Skeletal muscle satellite cell (primary cell): ENCODE results near the gene FNDC3B.

Experiments
- H3K27me3 ChIP-seq: 2 replicates; pipeline ENCODE4 v1.7.0; 2013; ENCODE audit warnings: low read length; ENCODE audit not compliant: control insufficient read depth, insufficient read depth
- H3K36me3 ChIP-seq: 2 replicates; pipeline ENCODE4 v1.7.0; 2013; ENCODE audit warnings: mild to moderate bottlenecking, control low read depth, low read length; ENCODE audit not compliant: insufficient read depth
- H3K4me1 ChIP-seq: 2 replicates; pipeline ENCODE4 v1.7.0; 2013; ENCODE audit warnings: low read length; ENCODE audit not compliant: control insufficient read depth, insufficient read depth
- H3K4me2 ChIP-seq: 2 replicates; pipeline ENCODE4 v1.7.0; 2013; ENCODE audit warnings: mild to moderate bottlenecking, low read length
- H3K4me3 ChIP-seq: 2 replicates; pipeline ENCODE4 v1.7.0; 2013; ENCODE audit warnings: low read length
- H3K9ac ChIP-seq: 2 replicates; pipeline ENCODE4 v1.7.0; 2013; ENCODE audit warnings: mild to moderate bottlenecking, low read depth, low read length, moderate library complexity
- H3K9me3 ChIP-seq: replicated peaks from 2 replicates; pipeline ENCODE4 v1.7.0; 2013; ENCODE audit warnings: mild to moderate bottlenecking, control low read depth, low read length

Gene FNDC3B

GRCh38 chr3:172079326-172079976 lies 40.1 kb downstream of the FNDC3B start:
- Histone ChIP-seq H3K36me3 (peaks cover 21% of the 10 kb centered on the region), H3K27me3 (no peaks in the 10 kb centered on the region), H3K4me3 (no peak overlapping the region), H3K4me1 (peaks cover 31% of the 10 kb centered on the region), H3K4me2 (no peak overlapping the region), H3K9ac (no peak overlapping the region), H3K9me3 (no peaks in the 10 kb centered on the region)

- no peak overlapping the region for H3K4me3 ChIP-seq
- H3K9me3 ChIP-seq: no peaks in the 10 kb centered on the region
- H3K27me3 ChIP-seq: no peaks in the 10 kb centered on the region
- peaks cover 37% of the 10 kb centered on the region for H3K4me1 ChIP-seq
- no peak overlapping the region for H3K9ac ChIP-seq
- H3K36me3 ChIP-seq: peaks cover 19% of the 10 kb centered on the region
- no peak overlapping the region for H3K4me2 ChIP-seq
These were observed 41.1 kb downstream of the FNDC3B start for GRCh38 chr3:172080503-172080902.

GRCh38 chr3:172082269-172082668 lies 42.9 kb downstream of the FNDC3B start:
- no peaks in the 10 kb centered on the region for H3K27me3 ChIP-seq
- H3K9ac ChIP-seq: peak overlapping the region; percentile 77
- H3K9me3 ChIP-seq: no peaks in the 10 kb centered on the region
- H3K4me3 ChIP-seq: peak overlapping the region; percentile 10
- H3K36me3 ChIP-seq: peaks cover 13% of the 10 kb centered on the region
- peaks cover 49% of the 10 kb centered on the region for H3K4me1 ChIP-seq
- H3K4me2 ChIP-seq: peak overlapping the region; percentile 63

GRCh38 chr3:172082820-172083513 lies 43.6 kb downstream of the FNDC3B start:
- peak overlapping the region; percentile 10 for H3K4me3 ChIP-seq
- no peaks in the 10 kb centered on the region for H3K9me3 ChIP-seq
- peaks cover 13% of the 10 kb centered on the region for H3K36me3 ChIP-seq
- H3K9ac ChIP-seq: peak overlapping the region; percentile 77
- H3K4me1 ChIP-seq: peaks cover 56% of the 10 kb centered on the region
- H3K27me3 ChIP-seq: no peaks in the 10 kb centered on the region
- H3K4me2 ChIP-seq: peak overlapping the region; percentile 63

- Histone ChIP-seq H3K27me3 (no peaks in the 10 kb centered on the region), H3K4me3 (no peak overlapping the region), H3K9ac (no peak overlapping the region), H3K36me3 (peaks cover 8% of the 10 kb centered on the region), H3K9me3 (no peaks in the 10 kb centered on the region), H3K4me1 (peaks cover 66% of the 10 kb centered on the region), H3K4me2 (no peak overlapping the region)
These were observed 44.6 kb downstream of the FNDC3B start for GRCh38 chr3:172083995-172084409.

GRCh38 chr3:172084871-172085556 lies 45.6 kb downstream of the FNDC3B start:
- Histone ChIP-seq H3K4me1 (peaks cover 75% of the 10 kb centered on the region), H3K4me3 (no peak overlapping the region)

GRCh38 chr3:172085557-172085895 lies 46.1 kb downstream of the FNDC3B start:
- no peaks in the 10 kb centered on the region for H3K27me3 ChIP-seq
- no peak overlapping the region for H3K4me3 ChIP-seq
- no peak overlapping the region for H3K9ac ChIP-seq
- no peak overlapping the region for H3K4me2 ChIP-seq
- H3K4me1 ChIP-seq: peaks cover 77% of the 10 kb centered on the region
- H3K36me3 ChIP-seq: peaks cover 8% of the 10 kb centered on the region
- no peaks in the 10 kb centered on the region for H3K9me3 ChIP-seq

More at GRCh38 chr3:172084871-172085556, 45.6 kb downstream of the FNDC3B start:
- peaks cover 8% of the 10 kb centered on the region for H3K36me3 ChIP-seq
- no peak overlapping the region for H3K4me2 ChIP-seq
- no peaks in the 10 kb centered on the region for H3K9me3 ChIP-seq
- no peak overlapping the region for H3K9ac ChIP-seq
- H3K27me3 ChIP-seq: no peaks in the 10 kb centered on the region

- Histone ChIP-seq H3K9ac (no peak overlapping the region), H3K4me2 (no peak overlapping the region), H3K9me3 (no peaks in the 10 kb centered on the region), H3K27me3 (no peaks in the 10 kb centered on the region), H3K36me3 (peaks cover 8% of the 10 kb centered on the region), H3K4me1 (peaks cover 79% of the 10 kb centered on the region), H3K4me3 (no peak overlapping the region)
These were observed 46.7 kb downstream of the FNDC3B start for GRCh38 chr3:172086071-172086470.

GRCh38 chr3:172087198-172087597 lies 47.8 kb downstream of the FNDC3B start:
- H3K9me3 ChIP-seq: no peaks in the 10 kb centered on the region
- H3K4me2 ChIP-seq: peak overlapping the region; percentile 8
- H3K36me3 ChIP-seq: peaks cover 8% of the 10 kb centered on the region
- peak overlapping the region; percentile 14 for H3K9ac ChIP-seq
- H3K27me3 ChIP-seq: no peaks in the 10 kb centered on the region
- no peak overlapping the region for H3K4me3 ChIP-seq
- peaks cover 81% of the 10 kb centered on the region for H3K4me1 ChIP-seq

- H3K36me3 ChIP-seq: peaks cover 7% of the 10 kb centered on the region
- peak overlapping the region; percentile 39 for H3K4me2 ChIP-seq
- peaks cover 79% of the 10 kb centered on the region for H3K4me1 ChIP-seq
- no peaks in the 10 kb centered on the region for H3K27me3 ChIP-seq
- no peaks in the 10 kb centered on the region for H3K9me3 ChIP-seq
- H3K4me3 ChIP-seq: no peak overlapping the region
- peak overlapping the region; percentile 14 for H3K9ac ChIP-seq
These were observed 48.5 kb downstream of the FNDC3B start for GRCh38 chr3:172087602-172088580.

GRCh38 chr3:172089250-172089649 lies 49.9 kb downstream of the FNDC3B start:
- Histone ChIP-seq H3K4me1 (peaks cover 73% of the 10 kb centered on the region), H3K4me3 (no peak overlapping the region), H3K4me2 (peak overlapping the region; percentile 28), H3K27me3 (no peaks in the 10 kb centered on the region), H3K9ac (peak overlapping the region; percentile 47), H3K9me3 (no peaks in the 10 kb centered on the region), H3K36me3 (no peaks in the 10 kb centered on the region)
